Body of pancreas (tissue), 4 donors: ENCODE results near the gene CD164. TPM values are rescaled to one million over a fixed set of nuclear protein-coding genes. Genes with fewer than 3 reads are reported as not detected.
A peak's percentile ranks its signal among the peaks of the same experiment; 100 is the strongest.

Experiments used
- ATAC-seq: fragments of 150-250 bp; one replicate; pipeline ENCODE4 v1.9.1; 2016
- DNase-seq, 4 donors: peaks; one replicate each; pipeline ENCODE4 v3.0.0-alpha.2; 2019
- H3K27ac ChIP-seq, 4 donors: fragments of 200-600 bp; sonication (generic); 1 replicate in 3 of 4; 2 replicates in 1 of 4; pipeline versions ENCODE4 v1.5.1 to v1.6.1; 2016 to 2019; ENCODE audit warnings: mild to moderate bottlenecking in 1 of 4, mixed read lengths in 1 of 4, moderate library complexity in 1 of 4
- H3K27me3 ChIP-seq, 2 donors: fragments of 200-600 bp; sonication (generic); one replicate each; pipeline ENCODE4 v1.6.0; 2016; ENCODE audit warnings: mild to moderate bottlenecking in 1 of 2
- H3K36me3 ChIP-seq, 2 donors: fragments of 200-600 bp; sonication (generic); replicated peaks in 1 of 2; 2 replicates each; pipeline ENCODE4 v1.5.1; 2016; ENCODE audit warnings: low read depth in 2 of 2; ENCODE audit not compliant: insufficient read depth in 1 of 2
- H3K4me1 ChIP-seq: fragments of 200-600 bp; sonication (generic); one replicate; pipeline ENCODE4 v1.6.0; 2016
- H3K4me3 ChIP-seq, 2 donors: fragments of 200-600 bp; sonication (generic); 1 replicate in 1 of 2; 2 replicates in 1 of 2; pipeline ENCODE4 v1.5.1; 2016 to 2019
- H3K9me3 ChIP-seq, 3 donors: fragments of 200-600 bp; sonication (generic); 1 replicate in 2 of 3; 2 replicates in 1 of 3; pipeline ENCODE4 v1.5.1; 2016
- CTCF ChIP-seq, 7 experiments: fragments of 450-650 bp in 4 of 7; fragments of 200-600 bp in 3 of 7; sonication (generic) in 3 of 7; IDR thresholded peaks; one replicate each; pipeline ENCODE4 v1.5.1; 2016 to 2019; ENCODE audit warnings: antibody characterized with exemption in 7 of 7
- POLR2A ChIP-seq, 3 donors: fragments of 450-650 bp; IDR thresholded peaks; one replicate each; pipeline ENCODE4 v1.6.1; 2016; ENCODE audit warnings: antibody characterized with exemption in 3 of 3, mild to moderate bottlenecking in 2 of 3
- WGBS, 2 donors: methylation state at CpG; one replicate each; pipeline ENCODE4 v1.1.5; 2017; 5-methylcytosine and 5-hydroxymethylcytosine counted together
- intact Hi-C: fragments of 100-400 bp; cut with DNase I; formaldehyde crosslinking; loops from one replicate; pipeline ENCODE4 v1.15.1; 2023
- total RNA-seq, 2 donors: library from RNA; depleted of rRNA; stranded (reverse); fragments of >200 nt; gene quantifications; one replicate each; pipeline ENCODE4 v1.1.0, GENCODE V29; 2016

The CD164 gene
- total RNA-seq, 2 donors from 2014 or later, result 97.9 to 183 TPM

DNA sequence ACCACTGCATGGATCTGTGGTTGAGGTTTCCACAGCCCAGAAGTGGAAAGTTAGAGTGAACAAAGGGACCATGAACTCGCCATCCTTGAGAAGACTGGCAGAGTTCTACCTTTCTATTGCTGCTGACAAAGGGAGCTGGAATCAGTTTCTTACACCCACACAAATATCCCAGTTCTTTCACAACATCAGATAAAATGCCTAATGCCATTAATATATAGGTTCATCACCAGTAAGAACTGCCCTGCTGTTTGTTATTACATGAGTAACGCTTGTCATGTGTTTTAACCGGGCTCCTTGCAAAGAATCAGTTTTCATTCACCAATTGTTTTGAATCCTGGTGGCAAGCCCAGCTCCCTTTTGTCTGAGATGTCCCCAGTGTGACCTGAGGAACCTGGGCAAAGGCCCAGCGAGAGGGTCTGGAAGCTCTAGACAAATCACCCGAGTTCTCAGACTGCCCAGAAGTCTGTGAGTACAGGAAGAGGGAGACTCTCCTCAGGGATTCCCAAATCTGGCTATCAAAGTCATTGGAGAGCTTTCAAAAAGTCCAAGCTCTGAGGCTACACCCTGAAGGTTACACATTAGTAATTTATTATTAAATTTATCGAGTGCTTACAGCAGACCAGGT, 7.5 kb upstream of the CD164 start:
- H3K27me3 ChIP-seq, result no peaks in the 10 kb centered on the region
- peak overlapping the region in 1 of 4 donors; percentile 5 for H3K27ac ChIP-seq
- H3K9me3 ChIP-seq, result no peaks in the 10 kb centered on the region
- intact Hi-C loops, result no loop called here
- TF ChIP-seq POLR2A (IDR thresholded peaks at IDR 0.05), result no peak
- no peak for TF ChIP-seq CTCF (IDR thresholded peaks at IDR 0.05)
- no peaks in the 10 kb centered on the region for H3K36me3 ChIP-seq
- H3K4me1 ChIP-seq, result peaks cover 24% of the 10 kb centered on the region
- ATAC-seq, result no peak
- H3K4me3 ChIP-seq, result no peak overlapping the region
- no peak for DNase-seq
- WGBS, 2 donors, result 83% methylated on average over 6 of the region's 6 CpGs

- H3K4me1 ChIP-seq, result peaks cover 37% of the 10 kb centered on the region
- TF ChIP-seq CTCF (IDR thresholded peaks at IDR 0.05), result no peak
- TF ChIP-seq POLR2A (IDR thresholded peaks at IDR 0.05), result no peak
- 83 to 86% methylated on average over 1 of the region's 1 CpG for WGBS, 2 donors
- H3K27ac ChIP-seq, result no peak overlapping the region
- H3K36me3 ChIP-seq, result no peaks in the 10 kb centered on the region
- H3K4me3 ChIP-seq, result no peak overlapping the region
- H3K27me3 ChIP-seq, result no peaks in the 10 kb centered on the region
- no peak for DNase-seq
- intact Hi-C loops, result no loop called here
- H3K9me3 ChIP-seq, result no peaks in the 10 kb centered on the region
- ATAC-seq, result no peak
Measured at GRCh38 chr6:109388265-109388664, 6.0 kb upstream of the CD164 start.

- H3K4me1 ChIP-seq, result peaks cover 38% of the 10 kb centered on the region
- no peaks in the 10 kb centered on the region for H3K27me3 ChIP-seq
- ATAC-seq (no peak), DNase-seq (no peak)
- peak overlapping the region; percentile 98 to 100 (median 99) for H3K27ac ChIP-seq
- H3K36me3 ChIP-seq, result no peaks in the 10 kb centered on the region
- WGBS, 2 donors, result 3 to 6% methylated on average over 5 of the region's 5 CpGs
- TF ChIP-seq CTCF (IDR thresholded peaks at IDR 0.05) (peak in 1 of 7 experiments; percentile 46), POLR2A (IDR thresholded peaks at IDR 0.05) (no peak)
- H3K9me3 ChIP-seq, result no peaks in the 10 kb centered on the region
- intact Hi-C loops, result no loop called here
- H3K4me3 ChIP-seq, result peak overlapping the region in 1 of 2 donors; percentile 88
Measured at GRCh38 chr6:109383438-109383940, 1.2 kb upstream of the CD164 start.

DNA sequence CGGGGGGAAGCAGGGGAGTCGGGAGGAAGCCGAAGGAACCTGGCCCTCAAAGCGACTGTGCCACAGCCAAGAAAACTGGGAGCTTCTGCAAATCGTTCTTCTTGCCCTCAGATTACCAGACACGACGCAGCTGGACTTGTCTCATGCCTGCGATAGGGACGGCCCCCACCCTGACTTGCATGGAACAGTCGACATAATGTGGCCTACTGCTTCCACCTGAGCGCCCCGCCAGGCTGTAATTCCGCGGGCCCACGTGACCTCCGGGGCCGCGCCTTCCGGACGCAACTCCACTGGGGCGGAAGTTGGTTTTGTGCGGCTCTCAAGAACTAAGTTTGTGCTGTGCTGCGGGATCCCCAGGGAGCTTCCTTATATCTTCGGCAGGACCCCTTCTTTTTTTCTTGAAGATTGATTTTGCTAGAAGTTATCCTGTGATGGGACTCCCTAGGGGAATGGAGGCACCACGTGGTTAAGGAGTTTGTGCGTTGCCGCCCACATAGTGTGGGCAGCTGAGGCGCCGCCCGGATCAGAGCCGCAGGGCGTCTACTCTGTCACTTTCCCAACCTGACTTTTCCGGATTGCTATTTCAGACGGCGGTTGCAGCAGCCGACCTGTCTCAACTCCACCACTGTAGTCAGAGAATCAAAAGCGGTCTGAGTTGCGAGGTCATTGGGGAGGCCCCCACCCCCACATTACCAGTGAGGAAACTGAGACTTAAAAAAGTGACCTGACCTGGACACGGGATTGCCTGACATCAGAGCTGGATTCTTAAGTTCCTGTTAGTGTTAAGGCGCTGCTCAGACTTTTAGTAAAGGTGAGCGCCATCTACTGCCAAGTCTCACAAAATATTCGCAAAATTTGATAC, 540 bp upstream of the CD164 start:
- DNase-seq (peak; percentile 91 to 95 (median 93)), ATAC-seq (peak; percentile 85)
- intact Hi-C loops, result no loop called here
- TF ChIP-seq CTCF (IDR thresholded peaks at IDR 0.05) (peak in 5 of 7 experiments; percentile 34 to 74 (median 73)), POLR2A (IDR thresholded peaks at IDR 0.05) (peak; percentile 50 to 87 (median 85))
- H3K27ac ChIP-seq, result peak overlapping the region; percentile 98 to 100 (median 99)
- H3K9me3 ChIP-seq, result no peaks in the 10 kb centered on the region
- peak overlapping the region; percentile 35 to 88 for H3K4me3 ChIP-seq
- H3K4me1 ChIP-seq, result peaks cover 38% of the 10 kb centered on the region
- WGBS, 2 donors, result 0 to 1% methylated on average over 15 to 41 of the region's 42 CpGs
- H3K36me3 ChIP-seq, result no peaks in the 10 kb centered on the region
- no peaks in the 10 kb centered on the region for H3K27me3 ChIP-seq
